Transverse colon (tissue), 4 donors: ENCODE data around the gene RBM27. TPM values are rescaled to one million over a fixed set of nuclear protein-coding genes. Genes with fewer than 3 reads are reported as not detected.

ENCODE experiments used
- DNase-seq: peaks from one replicate; pipeline ENCODE4 v3.0.0-alpha.2; 2019
- H3K27ac ChIP-seq, 4 donors: fragments of 200-600 bp; sonication (generic); 2 replicates each; pipeline ENCODE4 v1.5.1; 2016 to 2018; ENCODE audit warnings: inconsistent platforms in 4 of 4
- H3K27me3 ChIP-seq: fragments of 200-600 bp; sonication (generic); 2 replicates; pipeline ENCODE4 v1.5.1; 2017; ENCODE audit warnings: inconsistent platforms
- H3K36me3 ChIP-seq, 4 donors: fragments of 200-600 bp; sonication (generic); 2 replicates each; pipeline ENCODE4 v1.5.1; 2017 to 2019; ENCODE audit warnings: inconsistent platforms in 4 of 4
- H3K4me1 ChIP-seq, 4 donors: fragments of 200-600 bp; sonication (generic); 2 replicates each; pipeline ENCODE4 v1.5.1; 2017 to 2020; ENCODE audit warnings: inconsistent platforms in 4 of 4
- H3K4me3 ChIP-seq, 4 donors: fragments of 200-600 bp; sonication (generic); 1 replicate in 1 of 4; 2 replicates in 3 of 4; pipeline versions ENCODE4 v1.5.1 to v1.6.1; 2017 to 2019; ENCODE audit warnings: inconsistent platforms in 4 of 4
- H3K9me3 ChIP-seq, 2 donors: fragments of 200-600 bp; sonication (generic); 2 replicates each; pipeline ENCODE4 v1.5.1; 2017 to 2019; ENCODE audit warnings: inconsistent platforms in 2 of 2
- EP300 ChIP-seq: sonication (generic); formaldehyde crosslinking; IDR thresholded peaks from one replicate; pipeline ENCODE4 v1.6.1; 2017; ENCODE audit warnings: antibody characterized with exemption, low read depth
- POLR2A ChIP-seq: fragments of 450-650 bp; IDR thresholded peaks from one replicate; pipeline ENCODE4 v1.6.1; 2016; ENCODE audit warnings: antibody characterized with exemption, mild to moderate bottlenecking, moderate library complexity
- WGBS, 2 donors: methylation state at CpG; one replicate each; pipeline ENCODE4 v1.1.5; 2018; ENCODE audit warnings: low coverage in 1 of 2; 5-methylcytosine and 5-hydroxymethylcytosine counted together
- in situ Hi-C, 4 donors: fragments of 200-750 bp; cut with MboI; loops; one replicate each; pipeline versions ENCODE4 v1.15.0 to v1.15.1; 2017; ENCODE audit warnings: low sequenced_read_pairs in 3 of 4, low pct_ligation_motif_present in 1 of 4, low pct_unique_long_range_greater_than_20kb in 1 of 4
- intact Hi-C: fragments of 100-400 bp; cut with DNase I; formaldehyde crosslinking; loops from one replicate; pipeline ENCODE4 v1.15.1; 2023; ENCODE audit warnings: low total_unique reads
- small RNA-seq, 4 donors: library from RNA; depleted of rRNA; stranded (forward); fragments of <200 nt; gene quantifications; one replicate each; pipeline ENCODE3, GENCODE V24; 2016
- total RNA-seq, 4 donors: library from RNA; depleted of rRNA; stranded (reverse); fragments of >200 nt; gene quantifications; one replicate each; pipeline ENCODE4 v1.1.0, GENCODE V29; 2016

Gene RBM27
- total RNA-seq, 4 donors from 2014 or later = 6.0 to 21.6 (median 14.9) TPM

- intact Hi-C loops (no loop called here), in situ Hi-C loops (no loop called here)
- H3K9me3 ChIP-seq = no peaks in the 10 kb centered on the region
- no peaks in the 10 kb centered on the region for H3K4me1 ChIP-seq
- no peak for TF ChIP-seq POLR2A
- no peak for TF ChIP-seq EP300
- no peak overlapping the region for H3K4me3 ChIP-seq
- no peaks in the 10 kb centered on the region for H3K27me3 ChIP-seq
- H3K36me3 ChIP-seq = peaks cover 0 to 23% (median 8%) of the 10 kb centered on the region in 4 donors
- no peak for DNase-seq
- WGBS, 2 donors = 81 to 90% methylated on average over 2 to 4 of the region's 4 CpGs
- H3K27ac ChIP-seq = no peak overlapping the region
These were observed 46.4 kb downstream of the RBM27 start for GRCh38 chr5:146249801-146250200.

Small RNAs within 50 kb of the gene (small RNA-seq; reads per million reads assigned to genes)
- 0 reads per million in 4 donors for gene RNU7-180P

Other genes starting within 250 kb of the RBM27 start
- gene PLAC8L1, start 98.0 kb upstream of the RBM27 start, total RNA-seq = not detected
- 100 to 1,000 TPM in 1 of 4 donors, 10 to 100 TPM in 3; 49.8 to 112 (median 70.9) TPM for gene LARS1, start 21.0 kb upstream of the RBM27 start, total RNA-seq
- gene POU4F3, start 135.2 kb downstream of the RBM27 start, total RNA-seq = not detected
- gene TCERG1, start 243.7 kb downstream of the RBM27 start, total RNA-seq = 100 to 1,000 TPM in 3 of 4 donors, 10 to 100 TPM in 1; 63.9 to 117 (median 109) TPM